T follicular helper cell (primary cell): ENCODE data around the gene THBS2.
"Not testable (repeated sequence)": the region's sequence is repeated elsewhere in the genome, so short reads cannot be mapped to it uniquely, and the experiment has no call there.

Experiments used
- DNase-seq: peaks from one replicate; pipeline ENCODE4 v3.0.0-alpha.2; 2020; ENCODE audit warnings: low read depth

THBS2 gene

GRCh38 chr6:169271877-169272216 is 18.2 kb upstream of the THBS2 start:
- DNase-seq = no peak

DNA sequence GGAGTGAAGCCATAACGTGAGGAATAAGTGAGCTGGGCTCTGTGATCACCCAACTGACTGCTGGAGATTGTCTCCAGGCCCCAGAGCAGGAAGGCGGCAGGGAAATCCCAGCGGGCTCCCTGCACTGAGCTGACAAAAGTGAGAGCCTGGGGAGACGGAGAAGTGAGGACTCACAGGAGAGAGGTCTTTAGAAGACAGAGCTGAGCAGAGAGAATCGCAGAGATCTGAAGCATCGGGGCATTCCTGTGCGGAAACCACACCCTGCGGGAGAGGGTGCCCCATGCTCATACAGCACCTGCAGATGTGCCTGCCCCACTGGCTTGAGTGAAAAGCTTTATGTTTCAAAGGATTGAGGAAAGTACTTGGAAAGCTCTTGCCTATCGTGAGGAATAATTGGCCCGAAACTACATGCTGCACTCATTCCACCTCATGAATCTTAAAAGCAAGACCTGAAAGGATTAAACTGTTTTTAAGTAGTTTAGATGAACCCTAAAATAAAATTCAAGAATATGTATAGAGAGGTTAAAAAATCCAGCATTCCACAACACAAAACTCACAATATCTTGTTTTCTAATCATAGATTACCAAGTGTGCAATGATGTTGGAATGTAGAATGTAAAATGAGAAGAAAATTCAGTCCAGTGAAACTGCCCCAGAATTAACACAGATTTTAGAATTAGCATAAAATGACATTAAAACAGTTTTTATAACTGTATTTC is 17.7 kb upstream of the THBS2 start:
- DNase-seq = no peak

DNA sequence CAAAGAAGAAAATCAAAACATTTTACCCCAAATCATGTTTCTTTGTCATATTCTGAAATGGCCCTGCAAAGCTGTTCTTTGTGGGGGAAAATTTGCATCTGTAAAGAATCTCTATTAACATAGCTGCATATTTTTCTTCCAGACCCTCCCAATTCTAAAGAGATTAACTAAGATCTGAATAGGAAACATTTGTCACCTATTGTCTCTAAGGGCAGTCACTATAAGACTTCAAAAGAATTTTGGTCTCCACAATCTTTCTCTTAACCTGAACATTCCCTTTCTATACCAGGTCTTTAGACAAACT is 16.4 kb upstream of the THBS2 start:
- DNase-seq = not testable (repeated sequence)

DNA sequence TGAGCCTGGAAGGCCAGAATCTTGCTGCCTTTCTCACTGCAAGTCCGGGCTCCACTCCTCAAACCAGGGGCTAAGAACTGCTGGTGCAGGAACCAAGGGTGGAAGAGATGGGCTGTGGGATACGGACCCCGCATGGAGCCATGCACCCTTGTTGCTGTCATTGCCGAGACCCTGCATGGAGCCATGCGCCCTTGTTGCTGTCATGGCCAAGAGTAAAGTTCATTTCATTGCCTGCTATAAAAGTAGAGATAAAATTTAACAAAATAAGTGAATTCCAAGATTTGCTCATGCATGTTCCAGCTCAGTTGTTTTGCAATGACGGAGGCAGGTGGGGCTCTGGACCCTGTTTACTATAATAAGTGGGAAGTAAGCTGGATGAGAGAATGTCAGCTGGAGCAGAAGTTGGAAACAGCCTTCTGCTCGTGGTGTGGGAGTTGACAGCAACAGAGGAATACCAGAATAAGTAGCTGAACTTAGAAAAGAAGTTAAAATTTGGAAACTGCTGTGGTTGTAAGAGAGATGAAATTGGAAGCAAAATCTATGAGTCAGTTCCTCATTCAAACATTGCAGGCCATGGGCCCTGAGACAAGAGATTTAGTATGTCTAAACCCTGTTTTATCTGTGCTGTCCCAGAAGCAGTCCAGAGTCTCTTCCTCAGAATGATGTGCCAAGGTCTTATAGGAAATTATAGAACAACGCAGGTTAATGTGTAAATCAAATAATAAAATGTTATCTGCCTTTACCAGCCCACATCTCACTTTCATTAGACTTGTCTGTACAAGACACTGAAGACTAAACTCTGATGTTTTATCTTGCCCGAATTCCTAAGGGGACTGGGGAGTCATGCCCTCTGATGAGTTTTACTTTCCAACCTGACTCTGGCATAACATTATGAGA is 15.8 kb upstream of the THBS2 start:
- no peak for DNase-seq

DNA sequence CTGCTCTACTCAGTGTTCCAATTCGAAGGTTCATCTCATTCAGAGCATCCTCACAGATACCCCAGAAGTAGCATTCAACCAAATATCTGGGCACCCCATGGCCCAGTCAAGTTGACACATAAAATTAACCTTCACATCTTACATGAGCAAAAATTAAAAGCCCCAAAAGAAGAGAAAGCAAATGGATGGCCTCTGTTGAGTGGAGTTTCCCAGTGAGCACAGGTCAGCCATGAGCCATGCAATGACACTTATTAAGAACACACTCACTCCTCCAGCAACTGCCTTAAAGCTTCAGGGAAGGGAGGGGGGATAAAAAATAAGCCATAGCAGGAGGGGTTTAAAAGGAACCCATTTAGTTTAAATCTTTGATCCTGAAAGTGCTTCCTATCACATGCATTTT is 14.6 kb upstream of the THBS2 start:
- DNase-seq = no peak

GRCh38 chr6:169266746-169267591 is 13.3 kb upstream of the THBS2 start:
- no peak for DNase-seq

DNA sequence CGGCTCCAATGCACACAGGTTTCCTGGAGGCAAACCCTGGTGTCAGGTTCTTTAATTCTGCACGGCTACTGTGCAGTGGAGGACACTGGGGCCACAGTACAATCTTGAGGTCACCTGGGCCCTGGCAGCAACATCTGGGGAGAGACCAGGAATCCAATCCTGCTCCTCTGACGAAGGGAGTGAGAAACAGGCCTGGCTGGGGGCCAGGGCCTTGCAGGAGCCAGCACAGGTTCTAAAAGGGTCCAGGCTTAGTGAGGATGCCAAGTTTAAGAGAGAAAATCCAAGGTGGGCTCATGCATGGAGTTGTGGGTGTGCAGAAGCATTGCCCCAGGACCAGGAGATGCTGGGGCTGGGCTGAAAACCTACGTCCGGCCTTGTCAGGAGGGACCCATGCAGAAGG is 12.6 kb upstream of the THBS2 start:
- no peak for DNase-seq

DNA sequence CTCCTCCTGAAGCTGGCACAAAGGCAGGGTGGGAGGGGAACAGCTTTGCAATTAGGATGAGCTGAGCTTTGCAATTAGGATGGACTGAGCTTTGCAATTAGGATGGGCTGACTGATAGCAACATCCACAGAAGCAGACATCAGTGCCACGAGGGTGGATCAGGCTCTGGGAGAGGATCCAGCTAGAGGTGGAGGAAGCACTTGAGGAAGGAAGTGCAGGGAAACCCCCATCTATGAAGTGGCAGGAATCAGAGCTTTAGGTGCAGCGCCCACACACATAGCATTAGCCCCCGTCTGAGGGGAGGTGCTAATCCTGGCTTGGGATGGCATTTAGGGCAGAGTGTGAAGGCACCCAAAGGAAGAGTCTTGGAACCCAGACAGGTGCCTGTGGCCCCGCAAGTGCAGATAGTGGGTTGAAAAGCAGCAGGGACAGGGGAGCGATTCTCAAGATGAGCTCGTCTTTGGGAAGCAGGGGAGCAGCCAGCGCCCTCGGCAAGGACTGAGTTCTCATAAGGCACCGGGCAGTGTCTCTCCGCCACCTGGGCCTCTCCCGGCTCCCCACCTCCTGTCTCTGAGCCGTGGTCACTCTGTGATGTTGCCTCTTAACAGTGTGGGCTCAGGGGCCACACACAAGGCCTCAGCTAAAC is 12.0 kb upstream of the THBS2 start:
- DNase-seq = no peak

DNA sequence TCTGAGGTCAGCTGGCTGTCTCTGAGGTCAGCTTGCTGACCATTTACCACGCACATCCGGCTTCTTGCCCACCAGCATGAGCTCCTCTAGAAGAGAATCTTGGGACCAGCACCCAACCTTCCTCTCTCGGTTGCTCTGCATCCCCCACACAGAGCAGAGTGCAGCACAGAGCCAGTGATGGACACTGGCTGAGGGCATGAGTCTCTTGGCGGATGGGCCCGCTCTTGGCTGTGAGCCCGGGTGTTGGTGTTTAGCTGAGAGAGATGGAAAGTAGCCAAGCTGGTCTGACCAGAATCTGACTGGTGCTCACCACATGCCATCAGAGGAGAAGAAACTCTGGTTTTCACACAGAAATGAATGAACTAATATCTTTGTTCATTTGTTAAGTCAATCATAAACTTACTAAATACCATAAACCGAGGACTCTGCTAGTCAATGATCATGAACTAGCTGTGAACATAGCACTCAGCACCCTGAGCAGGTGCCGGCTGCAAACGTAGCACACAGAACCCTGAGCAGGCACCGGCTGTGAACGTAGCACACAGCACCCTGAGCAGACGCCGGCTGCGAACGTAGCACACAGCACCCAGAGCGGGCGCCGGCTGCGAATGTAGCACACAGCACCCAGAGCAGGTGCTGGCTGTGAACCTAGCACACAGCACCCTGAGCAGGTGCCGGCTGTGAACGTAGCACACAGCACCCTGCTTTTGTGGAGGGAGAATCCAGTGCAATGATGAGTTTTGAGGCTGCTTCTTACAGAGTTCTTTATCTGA is 10.4 kb upstream of the THBS2 start:
- DNase-seq = no peak

- no peak for DNase-seq
These were observed 9.7 kb upstream of the THBS2 start for GRCh38 chr6:169263374-169263773.

- not testable (repeated sequence) for DNase-seq
These were observed 9.0 kb upstream of the THBS2 start for GRCh38 chr6:169262602-169263001.

DNA sequence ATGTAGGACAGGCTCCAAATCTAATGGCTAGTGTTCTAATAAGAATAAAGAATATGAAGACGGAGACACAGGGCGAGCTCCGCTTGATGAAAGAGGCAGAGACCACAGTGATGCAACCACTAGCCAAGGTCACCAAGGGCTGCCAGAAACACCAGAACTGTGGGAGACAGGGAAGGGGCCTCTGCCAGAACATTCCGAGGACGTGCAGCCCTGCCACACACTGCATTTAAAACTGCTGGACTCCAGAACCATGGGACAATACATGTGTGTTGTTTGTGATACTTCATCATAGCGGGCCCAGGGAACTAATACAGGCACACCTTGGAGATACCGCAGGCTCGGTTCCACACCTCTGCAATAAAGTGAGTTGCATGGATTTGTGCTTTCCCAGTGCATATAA is 2.9 kb upstream of the THBS2 start:
- DNase-seq = no peak

- no peak for DNase-seq
These were observed 2.4 kb upstream of the THBS2 start for GRCh38 chr6:169256061-169256460.

GRCh38 chr6:169255643-169256042 is 2.0 kb upstream of the THBS2 start:
- DNase-seq = no peak

GRCh38 chr6:169254456-169255316 is 1.0 kb upstream of the THBS2 start:
- DNase-seq = no peak

- DNase-seq = no peak
These were observed 999 bp downstream of the THBS2 start for GRCh38 chr6:169252505-169253189.

GRCh38 chr6:169251822-169252504 is 1.7 kb downstream of the THBS2 start:
- DNase-seq = no peak

DNA sequence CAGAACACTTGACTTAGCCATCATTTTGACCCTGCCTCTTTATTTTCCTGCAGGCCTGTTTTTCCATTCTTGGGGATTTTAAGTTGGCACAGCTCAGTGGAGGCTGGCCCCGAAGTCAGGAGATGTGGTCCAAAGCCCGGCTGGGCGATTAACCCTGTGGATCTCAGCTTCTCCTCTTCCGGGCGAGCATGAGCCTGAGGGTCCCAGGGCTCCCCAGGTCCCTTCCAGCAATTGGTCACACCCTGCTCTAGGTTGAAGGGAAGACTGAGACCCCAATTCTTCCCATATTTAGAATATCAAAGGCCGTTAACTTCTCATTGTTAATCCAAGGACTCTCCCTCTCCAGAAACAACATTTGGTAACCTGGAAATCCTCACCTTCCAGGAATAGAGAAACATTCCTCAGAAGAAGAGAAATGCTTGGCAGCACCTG is 2.3 kb downstream of the THBS2 start:
- no peak for DNase-seq

DNA sequence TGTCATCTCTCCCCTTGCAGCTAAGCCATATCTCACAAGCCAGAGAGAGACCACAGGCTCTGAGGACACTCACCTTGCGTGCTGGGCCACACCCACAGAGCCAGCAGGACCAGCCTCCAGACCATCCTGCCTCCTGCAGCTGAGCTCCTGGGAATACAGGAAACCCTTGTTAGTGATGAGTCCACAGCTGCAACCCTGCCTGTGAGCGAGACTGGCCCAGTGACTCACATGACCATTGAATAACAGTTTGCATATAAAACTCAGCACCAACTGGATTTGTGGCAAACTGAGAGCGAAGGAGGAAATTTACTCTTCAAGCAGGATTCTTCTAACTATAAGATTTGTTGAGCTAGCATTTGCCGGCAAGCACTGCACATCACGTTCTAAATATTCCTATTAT is 3.0 kb downstream of the THBS2 start:
- no peak for DNase-seq
